Subcutaneous adipose tissue (tissue), 4 donors: ENCODE data around the gene COBL. TPM values are rescaled to one million over a fixed set of nuclear protein-coding genes. Genes with fewer than 3 reads are reported as not detected.

Experiments
- CTCF ChIP-seq: fragments of 450-650 bp; IDR thresholded peaks from one replicate; pipeline ENCODE4 v1.5.1; 2016; ENCODE audit warnings: low read depth, mild to moderate bottlenecking, control low read depth, antibody characterized with exemption, moderate library complexity
- total RNA-seq, 4 donors: library from RNA; depleted of rRNA; stranded (reverse); fragments of >200 nt; gene quantifications; one replicate each; pipeline ENCODE4 v1.1.0, GENCODE V29; 2016

The COBL gene
- total RNA-seq, 4 donors from 2014 or later, result 0.51 to 1.8 (median 0.93) TPM

- no peak for TF ChIP-seq CTCF
Measured at GRCh38 chr7:51012569-51013217, 303.9 kb downstream of the COBL start.

GRCh38 chr7:51011710-51012350 lies 304.8 kb downstream of the COBL start:
- TF ChIP-seq CTCF, result no peak

GRCh38 chr7:51010534-51010933 lies 306.1 kb downstream of the COBL start:
- no peak for TF ChIP-seq CTCF

GRCh38 chr7:51009716-51010496 lies 306.7 kb downstream of the COBL start:
- TF ChIP-seq CTCF, result no peak

- TF ChIP-seq CTCF, result no peak
Measured at GRCh38 chr7:51007551-51008505, 308.8 kb downstream of the COBL start.

- no peak for TF ChIP-seq CTCF
Measured at GRCh38 chr7:51006483-51007235, 309.9 kb downstream of the COBL start.
